GM12878 (cell line): ENCODE data around the gene LMBRD1. TPM values are rescaled to one million over a fixed set of nuclear protein-coding genes. Genes with fewer than 3 reads are reported as not detected.

Source experiments
- BCLAF1 ChIP-seq: fragments of 450-650 bp; IDR thresholded peaks from 2 replicates; pipeline ENCODE4 v1.6.1; 2017; ENCODE audit warnings: antibody characterized with exemption, mild to moderate bottlenecking, moderate library complexity
- BMI1 ChIP-seq: fragments of 450-650 bp; IDR thresholded peaks from 2 replicates; pipeline ENCODE4 v1.6.1; 2016; ENCODE audit warnings: mild to moderate bottlenecking, moderate library complexity, borderline replicate concordance
- CBX5 ChIP-seq: sonication (generic); IDR thresholded peaks from 2 replicates; pipeline ENCODE4 v1.6.1; 2016; ENCODE audit warnings: low read depth, moderate library complexity, mild to moderate bottlenecking, inconsistent platforms
- CUX1 ChIP-seq: IDR thresholded peaks from 2 replicates; pipeline ENCODE4 v1.6.1; 2012; ENCODE audit warnings: improper control_type of control experiment, low read depth, low read length; ENCODE audit not compliant: insufficient replicate concordance
- GABPA ChIP-seq: IDR thresholded peaks from 2 replicates; pipeline ENCODE4 v1.6.1; 2014; ENCODE audit warnings: antibody characterized with exemption, low read depth, mild to moderate bottlenecking, inconsistent platforms
- MTA2 ChIP-seq: fragments of 450-650 bp; IDR thresholded peaks from 2 replicates; pipeline ENCODE4 v1.6.1; 2016; ENCODE audit warnings: low read depth, mild to moderate bottlenecking, moderate library complexity
- MYB ChIP-seq: fragments of 150-350 bp; IDR thresholded peaks from 2 replicates; pipeline ENCODE4 v1.6.1; 2014; ENCODE audit warnings: mild to moderate bottlenecking, low read depth, low read length, borderline replicate concordance
- NFIC ChIP-seq: IDR thresholded peaks from 2 replicates; pipeline ENCODE4 v1.6.1; 2012; ENCODE audit warnings: low read depth, mild to moderate bottlenecking, inconsistent platforms, low read length, moderate library complexity
- NR2C1 ChIP-seq: fragments of 450-650 bp; IDR thresholded peaks from 2 replicates; pipeline ENCODE4 v1.6.1; 2017; ENCODE audit warnings: antibody characterized with exemption, mild to moderate bottlenecking, moderate library complexity
- PAX8 ChIP-seq: fragments of 450-650 bp; IDR thresholded peaks from 2 replicates; pipeline ENCODE4 v1.6.1; 2017; ENCODE audit warnings: mild to moderate bottlenecking, moderate library complexity
- PBX3 ChIP-seq: IDR thresholded peaks from 2 replicates; pipeline ENCODE4 v1.6.1; 2011; ENCODE audit warnings: mild to moderate bottlenecking, low read depth, low read length, moderate library complexity; ENCODE audit not compliant: insufficient replicate concordance
- RAD51 ChIP-seq: fragments of 450-650 bp; IDR thresholded peaks from 2 replicates; pipeline ENCODE4 v1.6.1; 2016; ENCODE audit warnings: moderate library complexity, mild to moderate bottlenecking, inconsistent platforms
- RB1 ChIP-seq: fragments of 450-650 bp; formaldehyde crosslinking; IDR thresholded peaks from 2 replicates; pipeline ENCODE4 v1.6.1; 2017; ENCODE audit warnings: mild to moderate bottlenecking, borderline replicate concordance
- SMAD1 ChIP-seq: fragments of 450-650 bp; IDR thresholded peaks from 2 replicates; pipeline ENCODE4 v1.6.1; 2018; ENCODE audit warnings: mild to moderate bottlenecking, low read depth; ENCODE audit not compliant: partially characterized antibody
- SUPT20H ChIP-seq: IDR thresholded peaks from 2 replicates; pipeline ENCODE4 v1.6.1; 2011; ENCODE audit warnings: low read depth, mild to moderate bottlenecking, low read length, moderate library complexity, borderline replicate concordance; ENCODE audit not compliant: control insufficient read depth
- WRNIP1 ChIP-seq: IDR thresholded peaks from 2 replicates; pipeline ENCODE4 v1.6.1; 2011; ENCODE audit warnings: low read depth, low read length, improper control_type of control experiment, borderline replicate concordance
- ZBTB4 ChIP-seq: fragments of 450-650 bp; formaldehyde crosslinking; IDR thresholded peaks from 2 replicates; pipeline ENCODE4 v1.4.0; 2022; ENCODE audit warnings: mild to moderate bottlenecking, moderate library complexity
- ZNF217 ChIP-seq: fragments of 450-650 bp; IDR thresholded peaks from 2 replicates; pipeline ENCODE4 v1.6.1; 2017; ENCODE audit warnings: antibody characterized with exemption, mild to moderate bottlenecking
- polyA plus RNA-seq, 11 experiments: library from polyadenylated mRNA; depleted of rRNA in 4 of 11; unstranded in 6 of 11; stranded (reverse) in 5 of 11; fragments of >200 nt; fragmentation: Nextera tagmentation in 4 of 11; fragmentation: Illumina TruSeq in 1 of 11; extraction: Ambion mirVana in 4 of 11; extraction: Trizol in 1 of 11; gene quantifications; 1 replicate in 1 of 11; 2 replicates in 10 of 11; pipeline versions ENCODE4 v1.2.1 to v1.2.3, GENCODE V29; 2011 to 2016; ENCODE audit warnings: inconsistent platforms in 2 of 11, missing spikeins in 2 of 11, low read depth in 1 of 11
- total RNA-seq, 4 experiments: library from RNA; depleted of rRNA in 3 of 4; stranded (reverse); fragments of >200 nt in 3 of 4; fragmentation: Illumina TruSeq in 1 of 4; extraction: Trizol in 1 of 4; gene quantifications; 2 replicates each; pipeline versions ENCODE4 v1.2.1 to v1.2.3, GENCODE V29; 2013 to 2021

LMBRD1 gene
- total and polyA plus RNA-seq, 10 of the 15 experiments (the other 5 are each of a cell fraction or from before 2014, with no cell fraction given): 20.0 to 82.1 (median 27.2) TPM

GRCh38 chr6:69813508-69813907 lies 16.7 kb upstream of the LMBRD1 start (continued):
- TF ChIP-seq MYB (no peak), ZNF217 (no peak; the same call in 1 of the 2 replicates), GABPA (no peak), PAX8 (no peak), MTA2 (peak; percentile 85), BMI1 (no peak), RAD51 (no peak), BCLAF1 (no peak), WRNIP1 (no peak), NFIC (peak; percentile 65), RB1 (no peak), CUX1 (no peak), SUPT20H (no peak), PBX3 (no peak), CBX5 (no peak), ZBTB4 (CRISPR knock-in tag) (no peak), NR2C1 (peak; percentile 54), SMAD1 (no peak)
